ENCODE measurements around the gene ZSCAN21.
"Not testable (repeated sequence)": the region's sequence is repeated elsewhere in the genome, so short reads cannot be mapped to it uniquely, and the experiment has no call there.

Gene ZSCAN21
- total RNA-seq: 7.9 reads per million, percentile 27 among the genes with 10 or more reads in this experiment

DNA sequence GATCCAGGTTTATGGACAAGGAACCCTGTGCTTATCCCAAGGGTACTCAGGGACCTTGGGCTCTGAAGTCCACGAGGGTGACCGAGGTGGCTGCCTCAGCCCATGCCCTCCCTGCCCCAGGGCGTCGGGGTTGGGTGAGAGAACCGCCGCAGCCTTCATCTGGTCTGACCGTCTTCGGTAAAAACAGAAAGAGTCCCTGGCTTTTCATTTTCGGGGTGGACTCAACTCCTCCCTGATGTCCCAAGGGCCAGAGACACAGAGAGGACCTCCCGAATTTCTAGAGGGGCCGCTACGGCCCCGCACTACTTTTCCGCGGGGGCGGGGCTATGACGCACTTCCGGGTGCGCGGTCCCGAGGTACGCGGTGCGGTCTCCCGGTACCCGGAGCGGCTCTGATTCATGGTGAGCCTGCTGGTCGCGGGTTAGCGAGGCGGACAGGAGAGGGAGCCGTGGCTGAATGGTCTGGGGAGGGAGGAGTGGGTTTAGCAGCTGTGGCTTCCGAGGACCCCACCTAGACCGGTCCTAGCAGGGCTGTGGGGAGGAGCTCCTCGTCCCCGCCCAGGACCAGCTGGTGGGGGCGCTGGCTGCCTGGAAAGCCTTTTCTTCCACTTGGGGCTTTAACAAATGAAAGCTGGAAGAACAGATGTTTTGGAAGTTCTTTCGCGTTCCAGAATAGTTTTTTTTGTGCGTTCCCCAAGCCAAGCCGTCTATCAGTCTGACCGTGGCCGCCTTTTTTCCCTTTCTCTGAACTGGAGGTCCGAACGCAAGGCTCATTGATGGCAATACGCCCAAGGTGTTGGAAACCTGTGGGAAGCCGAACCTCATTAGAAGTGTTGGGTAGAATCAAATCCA lies at the start of gene ZSCAN21:
Gene ZSCAN21, plus strand, starts transcription at position 334 of the 851 bp plus-strand sequence. CDS start 7,233 bp downstream, outside the sequence.
- DNase-seq: peak; percentile 70

DNA sequence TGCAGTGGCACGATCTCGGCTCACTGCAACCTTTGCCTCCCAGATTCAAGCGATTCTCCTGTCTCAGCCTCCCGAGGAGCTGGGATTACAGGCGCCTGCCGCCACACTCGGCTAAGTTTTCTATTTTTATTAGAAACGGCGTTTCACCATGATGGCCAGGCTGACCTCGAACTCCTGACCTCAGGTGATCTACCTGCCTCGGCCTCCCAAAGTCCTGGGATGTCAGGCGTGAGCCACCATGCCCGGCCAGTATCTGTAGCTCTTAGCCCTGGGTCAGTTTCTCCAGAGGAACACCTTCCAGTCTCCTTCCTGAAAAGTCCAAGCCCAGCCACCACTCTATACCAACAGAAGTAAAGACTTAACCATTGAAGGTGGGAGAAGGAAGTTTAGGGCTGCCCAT lies 49.3 kb upstream of the ZSCAN21 start:
- DNase-seq: no peak

DNA sequence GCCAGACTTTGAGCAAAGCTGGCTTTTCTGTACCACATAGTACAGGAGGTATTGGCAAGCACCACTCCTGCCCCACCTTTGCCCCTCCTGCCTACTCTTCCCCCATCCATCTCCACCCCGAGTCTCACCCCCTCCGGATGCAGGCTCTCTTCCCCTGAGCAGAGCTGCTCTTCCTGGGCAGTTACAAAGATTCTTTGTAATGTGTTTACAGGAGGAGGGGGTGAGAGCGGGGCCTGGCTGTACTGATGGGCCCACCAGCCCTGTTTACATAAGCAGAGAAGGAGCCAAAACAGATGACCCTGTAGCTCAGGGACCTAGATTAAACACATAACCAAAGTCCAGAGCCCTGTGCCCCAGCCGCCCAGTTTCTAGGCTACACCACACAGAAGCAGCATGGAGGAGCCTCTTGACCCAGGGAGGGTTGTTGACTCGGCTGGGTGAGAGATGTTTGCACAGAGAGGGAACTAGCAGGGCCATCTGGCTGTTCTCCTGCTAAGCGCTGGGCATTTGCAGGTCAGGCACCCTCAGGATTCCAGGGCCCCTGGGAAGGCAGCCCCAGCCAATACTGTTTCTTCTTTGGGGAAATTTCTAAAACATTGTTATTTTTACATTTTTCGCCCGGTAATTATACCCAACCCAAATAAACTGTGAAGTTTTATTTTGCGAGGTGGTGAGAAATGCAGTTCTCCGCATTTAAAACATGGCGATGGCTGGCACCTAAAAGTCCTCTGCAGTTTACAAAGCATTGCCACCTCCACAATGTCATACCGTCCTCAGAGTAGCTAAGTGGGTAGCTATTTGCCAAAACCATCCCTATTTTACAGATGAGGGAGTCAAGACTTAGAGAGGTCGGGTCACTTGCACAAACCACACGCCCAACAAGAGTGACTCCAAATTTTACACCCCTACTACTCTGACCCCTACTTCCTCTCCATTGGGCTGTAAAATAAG lies 45.6 kb upstream of the ZSCAN21 start:
- no peak for DNase-seq

DNA sequence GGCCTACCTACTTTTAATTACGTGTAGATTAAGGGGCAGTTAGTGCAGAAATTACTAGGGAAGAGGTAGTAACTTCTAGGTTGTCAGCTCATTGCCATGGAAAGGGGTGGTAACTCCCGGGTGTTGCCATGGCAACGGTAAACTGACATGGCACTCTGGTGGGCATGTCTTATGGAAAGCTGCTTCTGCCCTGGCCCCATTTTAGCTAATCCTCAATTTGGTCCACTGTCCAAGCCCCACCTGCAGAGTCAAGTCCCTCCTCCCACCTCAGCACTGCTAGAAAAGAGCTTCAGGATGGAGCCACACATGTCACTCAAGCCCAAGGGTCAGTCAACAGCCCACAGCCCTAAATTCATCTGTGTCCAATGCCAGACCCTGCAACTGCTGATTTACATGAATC lies 41.7 kb upstream of the ZSCAN21 start:
- DNase-seq: no peak

DNA sequence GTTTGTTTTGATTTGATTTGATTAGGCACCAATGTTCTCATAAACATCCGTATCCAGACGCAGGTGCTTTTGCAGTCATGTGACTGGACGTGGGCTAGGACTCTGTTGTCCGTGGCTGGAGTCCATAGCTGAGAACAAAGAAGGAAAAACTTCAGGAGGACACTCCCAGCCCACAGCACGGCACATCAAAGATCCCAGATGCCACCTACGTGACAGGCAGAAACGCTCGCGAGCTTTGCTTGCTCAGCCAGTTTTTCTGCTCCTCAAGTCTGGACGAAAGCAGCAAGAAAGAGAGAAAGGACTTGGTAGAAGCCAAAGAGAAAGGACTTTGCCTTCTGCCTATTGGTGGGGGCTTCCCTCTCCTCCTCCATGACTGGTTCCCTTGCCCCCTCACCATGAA lies 41.0 kb upstream of the ZSCAN21 start:
- DNase-seq: no peak

DNA sequence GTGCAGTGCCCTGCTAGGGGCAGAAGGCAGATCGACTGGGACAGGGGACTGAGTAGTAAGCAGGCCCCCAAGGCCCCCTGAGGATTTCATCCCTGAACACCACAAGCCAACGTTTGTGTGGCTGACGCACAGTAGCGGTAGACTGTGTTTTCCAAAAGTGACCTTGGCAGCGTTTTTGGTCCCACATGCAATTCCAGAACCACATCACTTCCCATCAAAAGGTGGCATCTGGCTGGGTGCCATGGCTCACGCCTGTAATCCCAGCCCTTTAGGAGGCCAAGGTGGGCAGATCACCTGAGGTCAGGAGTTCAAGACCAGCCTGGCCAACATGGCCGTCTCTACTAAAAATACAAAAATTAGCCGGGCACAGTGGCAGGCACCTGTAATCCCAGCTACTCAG lies 39.6 kb upstream of the ZSCAN21 start:
- not testable (repeated sequence) for DNase-seq

DNA sequence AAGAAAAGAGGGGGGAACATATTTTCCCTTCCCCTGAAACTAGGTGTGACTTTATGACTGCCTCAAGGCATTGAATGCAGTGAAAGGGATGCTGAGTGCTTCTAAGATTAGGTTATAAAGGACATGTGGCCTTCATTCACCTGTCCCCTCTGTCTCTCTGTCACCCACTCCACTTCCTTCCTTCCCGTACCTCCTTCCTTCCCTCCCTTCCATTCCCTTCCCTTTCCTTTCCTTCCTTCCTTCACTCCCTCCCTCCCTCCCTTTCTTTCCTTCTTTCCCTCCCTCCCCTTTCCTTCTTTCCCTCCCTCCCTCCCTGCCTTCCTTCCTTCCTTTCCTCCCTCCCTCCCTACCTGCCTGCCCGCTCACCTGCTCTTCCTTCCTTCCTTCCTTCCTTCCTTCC lies 38.7 kb upstream of the ZSCAN21 start:
- no peak for DNase-seq

DNA sequence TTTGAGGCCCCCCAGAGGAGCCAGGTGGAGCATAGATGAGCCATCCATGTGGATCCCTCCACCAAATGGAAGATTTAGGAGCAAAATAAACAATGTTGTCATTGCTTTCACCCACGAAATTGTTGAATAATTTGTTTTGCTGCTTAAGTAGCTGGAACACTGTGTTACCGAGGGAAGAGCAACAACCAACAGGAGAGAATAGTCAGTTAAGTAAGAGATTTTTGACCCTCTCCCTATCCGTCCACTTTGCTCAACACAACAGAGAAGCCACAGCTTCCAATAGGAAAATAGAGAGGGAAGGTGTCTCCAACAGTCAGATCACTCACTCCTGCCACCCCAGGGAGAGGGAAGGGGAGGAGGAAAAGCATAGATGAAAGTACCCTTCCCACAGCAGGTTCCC lies 38.1 kb upstream of the ZSCAN21 start:
- DNase-seq: no peak

DNA sequence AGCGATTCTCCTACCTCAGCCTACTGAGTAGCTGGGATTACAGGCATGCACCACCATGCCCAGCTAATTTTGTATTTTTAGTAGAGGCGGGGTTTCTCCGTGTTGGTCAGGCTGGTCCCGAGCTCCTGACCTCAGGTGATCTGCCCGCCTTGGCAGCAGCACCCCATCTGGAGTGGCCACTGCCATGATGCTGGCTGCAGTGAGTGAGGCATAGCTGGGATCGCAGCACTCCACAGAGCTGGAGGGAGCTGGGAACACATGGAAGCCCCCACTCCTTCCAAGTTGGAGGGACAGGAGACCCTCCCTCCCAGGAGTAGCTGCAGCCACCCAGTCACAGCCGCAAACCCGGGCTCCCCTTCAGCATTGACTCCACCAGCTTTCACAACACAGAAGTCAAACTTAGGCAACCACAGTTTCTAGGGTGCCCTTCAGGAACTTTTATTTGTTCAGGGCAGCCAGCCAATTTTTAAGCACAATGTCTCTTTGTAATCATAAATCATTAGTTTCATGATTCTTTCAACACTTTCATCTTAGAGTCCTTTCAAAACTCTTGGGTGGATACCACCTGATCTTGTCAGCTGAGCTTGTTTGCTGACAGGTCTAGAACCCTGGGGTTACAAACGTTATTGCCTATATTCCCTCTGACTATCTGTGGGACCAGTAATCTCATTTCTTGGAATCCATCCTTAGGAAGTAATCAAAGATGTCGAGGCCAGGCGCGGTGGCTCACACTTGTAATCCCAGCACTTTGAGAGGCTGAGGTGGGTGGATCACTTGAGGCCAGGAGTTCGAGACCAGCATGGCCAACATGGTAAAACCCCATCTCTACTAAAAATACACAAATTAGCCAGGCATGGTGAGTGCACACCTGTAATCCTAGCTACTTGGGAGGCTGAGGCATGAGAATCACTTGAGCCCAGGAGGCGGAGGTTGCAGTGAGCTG lies 36.9 kb upstream of the ZSCAN21 start:
- DNase-seq: not testable (repeated sequence)

DNA sequence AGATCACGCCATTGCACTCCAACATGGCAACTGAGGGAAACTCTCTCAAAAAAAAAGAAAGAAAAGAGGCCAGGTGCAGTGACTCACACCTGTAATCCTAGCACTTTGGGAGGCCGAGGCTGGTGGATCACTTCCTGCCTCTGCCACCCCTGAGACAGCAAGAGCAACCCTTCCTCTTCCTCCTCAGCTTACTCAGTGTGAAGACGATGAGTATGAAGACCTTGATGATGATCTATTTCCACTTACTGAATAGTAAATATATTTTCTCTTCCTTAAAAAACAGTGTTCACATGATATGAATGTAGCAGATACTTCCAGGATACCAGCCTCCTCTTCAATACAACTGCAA lies 36.3 kb upstream of the ZSCAN21 start:
- DNase-seq: no peak

DNA sequence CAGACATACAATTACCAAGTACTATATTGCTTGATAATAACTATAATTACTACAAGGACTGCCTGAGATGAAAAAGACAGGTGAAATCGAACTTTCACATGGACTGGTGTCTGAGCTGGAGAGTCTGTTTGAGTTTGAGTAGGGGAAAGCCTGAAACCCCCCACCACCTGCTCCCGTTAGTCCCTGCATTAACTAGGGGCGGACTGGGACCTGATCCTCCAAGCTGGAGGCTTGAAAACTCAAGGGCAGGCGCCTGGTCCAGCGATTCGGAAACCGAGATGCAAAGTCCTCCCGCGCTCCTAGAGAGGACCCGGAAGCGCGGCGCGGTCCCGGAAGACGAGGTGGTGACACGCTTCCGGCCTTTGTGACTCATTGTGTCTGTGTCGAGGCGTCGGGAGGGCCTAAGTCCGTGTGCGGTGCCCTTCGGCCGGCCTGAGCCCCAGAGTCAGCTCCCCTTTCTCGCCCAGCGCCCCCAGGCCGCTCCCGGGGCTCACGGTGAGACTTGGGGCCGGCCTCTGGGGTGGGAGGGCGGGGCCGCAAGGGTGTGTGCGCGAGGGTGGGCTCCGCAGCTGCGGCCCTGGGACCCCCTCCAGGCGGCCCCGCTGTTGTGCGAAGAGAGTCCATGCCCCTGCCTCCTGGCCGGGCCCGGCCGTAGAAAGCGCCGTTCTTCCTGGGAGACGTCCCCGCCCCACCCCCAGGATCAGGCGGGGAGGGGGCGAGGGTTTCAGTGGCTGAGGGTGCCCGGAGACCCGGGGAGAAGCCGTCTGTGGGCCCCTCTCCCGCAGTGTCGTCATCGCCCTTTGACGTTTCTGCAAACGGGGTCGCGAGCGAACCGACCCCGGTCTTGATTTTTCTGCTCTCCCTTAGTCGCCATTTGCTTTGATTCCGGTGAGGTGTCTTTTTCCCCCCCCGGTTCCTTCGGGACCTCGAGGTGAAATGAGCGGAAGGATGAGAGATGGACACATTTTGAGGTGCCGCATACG lies 34.1 kb upstream of the ZSCAN21 start, which contains the start of gene ZKSCAN1:
Gene ZKSCAN1, plus strand, starts transcription at position 365 of the 983 bp plus-strand sequence. CDS start 7,911 bp downstream, outside the sequence.
- peak; percentile 80 for DNase-seq

DNA sequence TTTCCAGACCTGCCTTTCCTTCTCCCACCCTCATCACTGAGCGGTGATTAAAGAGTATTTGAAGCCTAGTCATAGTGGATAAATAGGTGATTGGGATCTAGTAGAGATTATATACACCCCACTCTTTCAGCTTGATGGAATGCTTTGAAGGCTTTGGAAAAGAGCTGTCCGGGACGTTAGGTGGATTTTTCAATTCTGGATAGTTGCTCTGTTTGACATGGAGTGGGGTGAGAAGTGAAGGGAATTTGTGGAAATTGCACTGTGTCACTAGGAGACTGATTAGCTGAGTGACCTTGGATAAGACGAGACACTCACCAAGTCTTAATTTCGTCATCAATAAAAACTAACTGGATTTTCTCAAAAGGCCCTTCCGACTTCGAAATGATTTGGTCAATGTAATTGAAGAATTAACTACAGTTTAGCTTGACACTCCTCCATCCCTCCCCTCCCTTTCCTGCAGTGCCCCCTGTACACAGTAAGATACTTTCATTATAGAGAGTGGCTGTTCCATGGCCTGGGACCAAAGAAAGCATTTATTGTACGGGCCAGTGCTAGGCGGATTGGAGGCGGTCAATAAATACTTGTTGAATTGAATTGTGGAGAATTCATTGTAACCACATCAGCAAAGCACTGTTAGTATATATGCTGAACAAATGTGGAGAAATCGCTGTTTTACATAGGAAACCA lies 33.2 kb upstream of the ZSCAN21 start:
- DNase-seq: no peak

DNA sequence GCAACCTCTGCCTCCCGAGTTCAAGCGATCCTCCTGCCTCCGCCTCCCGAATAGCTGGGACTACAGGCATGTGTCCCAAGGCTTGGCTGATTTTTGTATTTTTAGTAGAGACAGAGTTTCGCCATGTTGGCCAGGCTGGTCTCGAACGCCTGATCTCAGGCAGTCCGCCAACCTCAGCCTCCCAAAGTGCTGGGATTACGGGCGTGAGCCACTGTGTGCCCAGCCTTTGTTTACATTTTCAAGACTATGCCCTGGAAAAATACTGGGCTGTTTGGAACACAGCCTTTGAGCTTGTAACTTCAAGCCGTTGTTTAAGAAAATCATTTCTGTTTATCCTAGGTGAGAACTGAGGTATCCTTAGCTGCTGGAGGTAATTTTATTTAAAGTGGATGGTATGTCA lies 32.3 kb upstream of the ZSCAN21 start:
- DNase-seq: no peak

DNA sequence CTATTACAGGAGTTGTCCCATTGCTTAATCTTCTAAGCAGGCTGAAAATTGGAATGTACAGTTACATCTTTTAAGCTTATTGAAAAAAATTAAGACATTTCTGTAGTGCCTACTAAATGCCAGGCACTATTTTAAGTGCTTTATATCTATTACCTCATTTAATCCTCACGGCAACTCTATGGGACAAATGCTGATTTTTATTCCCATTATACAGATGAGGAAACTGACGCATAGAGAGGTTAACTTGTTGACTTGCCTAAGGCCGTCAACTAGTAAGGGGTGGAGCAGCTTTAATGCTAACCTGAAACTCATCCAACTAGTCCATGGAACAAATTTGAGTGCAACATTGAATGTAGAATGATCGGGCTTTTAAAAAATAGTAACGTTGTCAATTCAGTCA lies 31.7 kb upstream of the ZSCAN21 start:
- no peak for DNase-seq

DNA sequence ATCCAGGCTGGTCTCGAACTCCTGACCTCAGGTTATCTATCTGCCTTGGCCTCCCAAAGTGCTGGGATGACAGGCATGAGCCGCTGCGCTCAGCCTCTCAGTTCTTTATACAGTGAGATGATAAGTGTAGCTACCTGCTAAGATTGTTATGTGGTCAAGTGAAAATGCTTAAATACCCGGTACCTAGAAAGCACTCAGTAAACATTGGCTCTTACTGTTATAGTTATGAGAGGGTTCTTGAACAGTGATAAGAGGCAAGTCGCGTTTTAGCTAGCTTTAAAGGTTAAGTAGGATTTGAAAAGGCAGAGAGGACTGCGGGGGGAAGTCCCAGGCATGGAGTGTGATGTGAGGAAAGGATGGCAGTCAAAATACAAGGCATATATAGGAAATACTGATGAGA lies 29.7 kb upstream of the ZSCAN21 start:
- DNase-seq: no peak

DNA sequence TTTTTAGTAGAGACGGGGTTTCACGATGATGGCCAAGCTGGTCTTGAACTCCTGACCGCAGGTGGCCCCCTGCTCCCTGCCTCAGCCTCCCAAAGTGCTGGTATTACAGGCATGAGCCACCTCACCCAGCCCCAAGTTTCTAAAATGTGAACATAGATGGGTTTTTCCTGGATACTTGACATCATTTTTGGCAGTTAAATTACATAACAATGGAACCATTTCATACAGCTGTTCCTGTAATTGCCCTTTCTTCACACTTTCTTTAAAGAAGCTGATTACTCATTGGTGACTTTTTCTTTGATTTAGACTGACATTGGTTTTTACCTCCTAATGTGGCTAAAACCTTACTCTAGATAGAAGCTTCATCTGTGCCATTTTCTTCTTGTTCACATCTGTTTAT lies 28.3 kb upstream of the ZSCAN21 start:
- no peak for DNase-seq

DNA sequence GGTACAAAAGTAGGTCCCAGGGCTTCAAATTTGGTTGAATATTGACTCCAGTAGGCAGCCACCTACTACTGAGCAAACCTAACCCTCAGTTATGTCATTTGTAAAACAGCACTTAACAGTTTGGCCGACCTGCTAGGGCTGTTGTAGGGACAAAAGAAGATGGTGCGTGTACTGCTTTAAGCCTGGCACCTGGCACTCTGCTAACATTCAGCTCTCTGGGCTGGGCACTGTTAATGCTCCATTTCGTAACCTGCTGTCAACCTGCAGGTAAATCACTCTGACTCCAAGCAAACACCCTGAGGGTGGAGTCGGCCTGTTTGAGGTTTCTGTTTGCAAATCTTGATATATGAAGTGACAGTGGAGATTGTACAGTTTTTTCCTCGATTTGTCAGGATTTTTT lies 27.0 kb upstream of the ZSCAN21 start:
- no peak for DNase-seq

DNA sequence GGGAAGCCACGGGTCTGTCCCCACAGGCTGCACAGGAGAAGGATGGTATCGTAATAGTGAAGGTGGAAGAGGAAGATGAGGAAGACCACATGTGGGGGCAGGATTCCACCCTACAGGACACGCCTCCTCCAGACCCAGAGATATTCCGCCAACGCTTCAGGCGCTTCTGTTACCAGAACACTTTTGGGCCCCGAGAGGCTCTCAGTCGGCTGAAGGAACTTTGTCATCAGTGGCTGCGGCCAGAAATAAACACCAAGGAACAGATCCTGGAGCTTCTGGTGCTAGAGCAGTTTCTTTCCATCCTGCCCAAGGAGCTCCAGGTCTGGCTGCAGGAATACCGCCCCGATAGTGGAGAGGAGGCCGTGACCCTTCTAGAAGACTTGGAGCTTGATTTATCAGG lies 26.0 kb upstream of the ZSCAN21 start:
- no peak for DNase-seq

DNA sequence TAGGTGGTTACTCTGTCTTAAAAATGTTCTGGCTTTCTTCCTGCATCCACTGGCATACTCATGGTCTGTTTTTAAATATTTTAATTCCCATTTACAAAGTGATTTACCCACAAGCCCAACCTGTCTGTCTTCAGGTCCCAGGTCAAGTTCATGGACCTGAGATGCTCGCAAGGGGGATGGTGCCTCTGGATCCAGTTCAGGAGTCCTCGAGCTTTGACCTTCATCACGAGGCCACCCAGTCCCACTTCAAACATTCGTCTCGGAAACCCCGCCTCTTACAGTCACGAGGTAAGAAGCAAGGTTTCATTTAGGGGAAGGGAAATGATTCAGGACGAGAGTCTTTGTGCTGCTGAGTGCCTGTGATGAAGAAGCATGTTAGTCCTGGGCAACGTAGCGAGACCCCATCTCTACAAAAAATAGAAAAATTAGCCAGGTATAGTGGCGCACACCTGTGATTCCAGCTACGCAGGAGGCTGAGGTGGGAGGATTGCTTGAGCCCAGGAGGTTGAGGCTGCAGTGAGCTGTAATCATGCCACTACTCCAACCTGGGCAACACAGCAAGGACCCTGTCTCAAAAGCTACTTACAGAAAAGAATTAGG lies 25.5 kb upstream of the ZSCAN21 start:
- DNase-seq: no peak

DNA sequence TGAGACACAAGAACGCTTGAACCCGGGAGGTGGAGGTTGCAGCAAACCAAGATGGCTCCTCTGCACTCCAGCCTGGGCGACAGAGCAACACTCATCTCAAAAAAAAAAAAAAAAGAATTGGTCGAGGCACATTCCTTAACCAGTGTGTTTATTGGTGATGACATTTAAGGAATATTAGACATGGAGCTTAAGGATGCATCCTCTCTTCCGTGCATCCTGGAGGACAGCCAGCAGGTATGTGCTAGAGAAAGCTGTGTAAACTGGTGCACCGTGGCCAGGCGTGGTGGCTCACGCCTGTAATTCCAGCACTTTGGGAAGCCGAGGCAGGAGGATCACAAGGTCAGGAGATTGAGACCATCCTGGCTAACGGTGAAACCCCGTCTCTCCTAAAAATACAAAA lies 22.4 kb upstream of the ZSCAN21 start:
- no peak for DNase-seq
